Measurements from ENCODE around the gene CAMK1D. TPM values are rescaled to one million over a fixed set of nuclear protein-coding genes. Genes with fewer than 3 reads are reported as not detected.

CAMK1D gene
- total RNA-seq, 1 donor from 2014 or later: 2.3 TPM

GRCh38 chr10:12697764-12698163, 348.4 kb downstream of the CAMK1D start:
- DNase-seq (ENCODE audit: low read depth): no peak
- TF ChIP-seq CTCF (IDR thresholded peaks at IDR 0.05; ENCODE audit: insufficient read depth, low read length, poor library complexity, severe bottlenecking): no peak
- Histone ChIP-seq H3K36me3 (ENCODE audit: control insufficient read depth, insufficient read depth, low read length) (no peaks in the 10 kb centered on the region), H3K4me3 (ENCODE audit: low read depth, low read length) (no peak overlapping the region), H3K27me3 (ENCODE audit: control insufficient read depth, insufficient read depth, low read length) (no peaks in the 10 kb centered on the region)

- Histone ChIP-seq H3K27me3 (ENCODE audit: control insufficient read depth, insufficient read depth, low read length) (no peaks in the 10 kb centered on the region), H3K36me3 (ENCODE audit: control insufficient read depth, insufficient read depth, low read length) (no peaks in the 10 kb centered on the region), H3K4me3 (ENCODE audit: low read depth, low read length) (no peak overlapping the region)
- TF ChIP-seq CTCF (IDR thresholded peaks at IDR 0.05; ENCODE audit: insufficient read depth, low read length, poor library complexity, severe bottlenecking): no peak
- DNase-seq (ENCODE audit: low read depth): peak; percentile 75
Observed at GRCh38 chr10:12699258-12699700, 349.9 kb downstream of the CAMK1D start.

GRCh38 chr10:12699781-12700556, 350.6 kb downstream of the CAMK1D start:
- no peak for TF ChIP-seq CTCF (IDR thresholded peaks at IDR 0.05; ENCODE audit: insufficient read depth, low read length, poor library complexity, severe bottlenecking)
- DNase-seq (ENCODE audit: low read depth): no peak
- H3K4me3 ChIP-seq (ENCODE audit: low read depth, low read length): no peak overlapping the region
- no peaks in the 10 kb centered on the region for H3K27me3 ChIP-seq (ENCODE audit: control insufficient read depth, insufficient read depth, low read length)
- no peaks in the 10 kb centered on the region for H3K36me3 ChIP-seq (ENCODE audit: control insufficient read depth, insufficient read depth, low read length)

GRCh38 chr10:12700557-12700874, 351.2 kb downstream of the CAMK1D start:
- H3K36me3 ChIP-seq (ENCODE audit: control insufficient read depth, insufficient read depth, low read length): no peaks in the 10 kb centered on the region
- TF ChIP-seq CTCF (IDR thresholded peaks at IDR 0.05; ENCODE audit: insufficient read depth, low read length, poor library complexity, severe bottlenecking): no peak
- no peak for DNase-seq (ENCODE audit: low read depth)
- no peaks in the 10 kb centered on the region for H3K27me3 ChIP-seq (ENCODE audit: control insufficient read depth, insufficient read depth, low read length)
- no peak overlapping the region for H3K4me3 ChIP-seq (ENCODE audit: low read depth, low read length)

- no peak for TF ChIP-seq CTCF (IDR thresholded peaks at IDR 0.05; ENCODE audit: insufficient read depth, low read length, poor library complexity, severe bottlenecking)
- Histone ChIP-seq H3K4me3 (ENCODE audit: low read depth, low read length) (no peak overlapping the region), H3K27me3 (ENCODE audit: control insufficient read depth, insufficient read depth, low read length) (no peaks in the 10 kb centered on the region), H3K36me3 (ENCODE audit: control insufficient read depth, insufficient read depth, low read length) (no peaks in the 10 kb centered on the region)
- DNase-seq (ENCODE audit: low read depth): no peak
Observed at GRCh38 chr10:12701696-12702095, 352.3 kb downstream of the CAMK1D start.

GRCh38 chr10:12702215-12702770, 352.9 kb downstream of the CAMK1D start:
- no peak for DNase-seq (ENCODE audit: low read depth)
- H3K27me3 ChIP-seq (ENCODE audit: control insufficient read depth, insufficient read depth, low read length): no peaks in the 10 kb centered on the region
- TF ChIP-seq CTCF (IDR thresholded peaks at IDR 0.05; ENCODE audit: insufficient read depth, low read length, poor library complexity, severe bottlenecking): no peak
- H3K4me3 ChIP-seq (ENCODE audit: low read depth, low read length): no peak overlapping the region
- H3K36me3 ChIP-seq (ENCODE audit: control insufficient read depth, insufficient read depth, low read length): no peaks in the 10 kb centered on the region

Measured in kidney epithelial cell (primary cell).